HL-60 (cell line): ENCODE data around the gene PTMA.

Experiments
- CTCF ChIP-seq: IDR thresholded peaks from one replicate; pipeline ENCODE4 v1.5.1; 2011; ENCODE audit warnings: low read length, control low read depth, inconsistent platforms; ENCODE audit not compliant: insufficient read depth
- POLR2AphosphoS5 ChIP-seq: IDR thresholded peaks from 2 replicates; pipeline ENCODE4 v1.6.1; 2012; ENCODE audit warnings: low read depth
- REST ChIP-seq: IDR thresholded peaks from 2 replicates; pipeline ENCODE4 v1.6.1; 2012; ENCODE audit warnings: low read depth; ENCODE audit not compliant: insufficient replicate concordance
- SPI1 ChIP-seq: IDR thresholded peaks from 2 replicates; pipeline ENCODE4 v1.6.1; 2012; ENCODE audit warnings: low read depth, mild to moderate bottlenecking, borderline replicate concordance

GRCh38 chr2:231718799-231719198 lies 10.5 kb downstream of the PTMA start:
- TF ChIP-seq CTCF (no peak), POLR2AphosphoS5 (no peak), SPI1 (no peak), REST (no peak)
